Limb (tissue), 2 donors: ENCODE data around the gene CACNG6.

Experiments
- DNase-seq, 2 donors: peaks; one replicate each; pipeline ENCODE4 v3.0.0-alpha.2; 2016; ENCODE audit errors: extremely low spot score in 2 of 2

The CACNG6 gene

DNA sequence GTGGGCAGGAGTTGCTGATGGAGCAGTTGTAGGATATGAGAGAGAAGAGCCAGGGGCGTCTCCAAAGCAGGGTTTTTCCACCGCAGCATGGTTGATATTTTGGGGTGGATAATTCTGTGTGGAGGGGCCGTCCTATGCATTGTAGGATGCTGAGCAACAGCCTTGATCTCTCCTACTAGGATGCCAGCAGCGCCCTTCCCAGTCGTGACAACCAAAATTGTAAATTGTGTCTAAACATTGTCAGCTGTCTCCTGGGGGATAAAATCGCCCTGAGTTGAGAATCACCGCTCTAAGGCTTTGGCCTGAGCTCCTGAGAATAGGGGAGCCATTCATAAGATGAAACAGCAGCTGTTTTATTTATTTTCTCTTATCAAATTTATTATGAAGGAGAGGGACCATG lies 24.5 kb upstream of the CACNG6 start:
- no peak for DNase-seq

DNA sequence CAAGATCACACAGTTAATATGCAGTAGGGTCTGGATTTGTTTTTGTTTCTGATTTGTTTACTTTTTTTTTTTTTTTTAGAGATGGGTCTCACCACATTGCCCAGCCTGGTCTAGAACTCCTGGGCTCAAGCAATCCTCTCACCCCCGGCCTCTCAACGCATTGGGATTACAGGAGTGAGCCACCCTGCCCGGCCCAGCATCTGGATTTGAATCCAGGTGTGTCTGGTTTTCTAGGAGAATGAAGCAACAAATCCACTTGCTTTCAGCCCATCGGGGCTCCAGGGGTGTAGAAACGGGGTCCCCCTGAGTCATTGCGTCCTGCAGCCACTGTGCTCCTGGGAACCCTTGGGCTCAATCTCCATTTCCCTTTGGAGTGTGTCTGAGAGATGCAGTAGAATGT lies 22.1 kb upstream of the CACNG6 start:
- DNase-seq, result no peak

DNA sequence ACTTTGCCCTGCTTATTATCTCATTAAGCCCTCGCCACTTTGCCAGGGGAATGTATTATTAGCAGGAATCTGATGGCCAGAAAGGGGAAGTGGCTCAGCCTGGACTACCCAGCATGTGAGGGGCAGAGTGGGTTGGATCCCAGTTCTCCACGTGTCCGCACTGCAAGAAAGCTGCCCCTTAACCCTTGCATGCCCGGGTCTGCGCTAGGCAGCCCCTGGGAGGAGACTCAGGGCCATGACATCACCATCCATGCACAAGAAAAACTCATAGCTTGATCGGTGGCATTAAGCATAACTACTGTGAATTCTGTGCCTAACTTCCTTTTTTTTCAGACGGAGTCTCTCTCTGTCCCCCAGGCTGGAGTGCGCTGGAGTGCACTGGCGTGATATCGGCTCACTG lies 19.8 kb upstream of the CACNG6 start:
- DNase-seq, result no peak

DNA sequence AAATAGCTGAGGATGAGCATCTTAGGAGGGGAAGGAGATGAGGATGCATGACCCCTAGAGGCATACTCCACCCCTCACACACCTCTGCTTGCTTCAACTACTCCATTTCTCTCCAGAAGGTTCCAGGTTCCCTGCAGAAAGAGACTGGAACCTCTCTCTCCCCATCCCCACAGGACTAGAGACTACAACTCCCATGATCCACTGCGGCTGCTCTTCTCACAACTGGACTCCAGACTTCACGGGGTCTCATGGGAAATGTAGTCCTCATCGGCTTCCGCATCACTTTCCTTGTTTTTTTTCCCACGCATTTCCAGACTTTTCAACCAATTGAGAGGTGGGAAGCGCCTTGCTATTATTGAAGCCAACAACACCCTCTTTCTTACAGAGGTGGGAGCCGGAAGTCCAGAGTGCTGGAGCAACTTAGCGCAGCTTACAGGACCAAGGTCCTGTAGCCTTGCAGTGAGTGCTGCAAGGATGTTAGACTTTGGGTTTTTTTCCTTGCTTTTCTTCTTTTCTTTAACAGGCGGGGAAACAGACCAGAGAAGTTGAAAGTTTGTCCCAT lies 13.9 kb upstream of the CACNG6 start:
- peak; percentile 76 to 84 for DNase-seq

DNA sequence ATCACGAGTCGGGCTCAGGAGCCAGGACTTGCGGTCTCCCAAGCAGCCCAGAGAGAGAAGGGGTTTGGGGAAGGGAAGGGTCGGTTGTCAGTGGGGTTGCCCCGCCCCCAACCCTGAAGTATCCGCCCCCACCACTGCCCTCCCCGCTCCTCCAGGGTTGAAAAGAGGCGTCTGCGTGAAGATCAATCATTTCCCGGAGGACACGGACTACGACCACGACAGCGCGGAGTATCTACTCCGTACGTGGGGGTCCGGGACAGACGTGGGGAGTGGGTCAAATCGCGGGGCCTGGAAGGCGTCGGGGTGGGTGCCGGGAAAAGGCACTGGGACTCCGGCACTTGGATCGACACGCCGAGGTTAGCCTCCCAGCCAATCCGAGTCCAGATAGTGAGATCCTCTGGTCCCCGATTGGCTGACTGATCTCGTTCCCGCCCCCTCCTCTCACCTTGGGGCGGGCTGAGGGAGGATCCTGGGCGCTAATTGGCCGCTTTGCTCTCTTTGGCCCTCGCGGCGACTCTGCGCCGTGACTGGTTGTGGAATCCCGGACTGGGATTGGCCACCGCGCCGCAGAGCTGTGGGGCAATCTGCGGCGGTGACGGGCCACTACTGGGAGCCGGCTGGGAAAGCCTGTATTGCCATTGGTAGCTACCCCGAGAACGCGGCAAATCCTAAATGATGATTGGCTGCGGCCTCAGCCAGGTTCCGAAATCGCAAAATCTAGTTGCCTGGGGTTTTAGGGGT lies 13.3 kb upstream of the CACNG6 start:
- peak in 1 of 2 donors; percentile 73 for DNase-seq

DNA sequence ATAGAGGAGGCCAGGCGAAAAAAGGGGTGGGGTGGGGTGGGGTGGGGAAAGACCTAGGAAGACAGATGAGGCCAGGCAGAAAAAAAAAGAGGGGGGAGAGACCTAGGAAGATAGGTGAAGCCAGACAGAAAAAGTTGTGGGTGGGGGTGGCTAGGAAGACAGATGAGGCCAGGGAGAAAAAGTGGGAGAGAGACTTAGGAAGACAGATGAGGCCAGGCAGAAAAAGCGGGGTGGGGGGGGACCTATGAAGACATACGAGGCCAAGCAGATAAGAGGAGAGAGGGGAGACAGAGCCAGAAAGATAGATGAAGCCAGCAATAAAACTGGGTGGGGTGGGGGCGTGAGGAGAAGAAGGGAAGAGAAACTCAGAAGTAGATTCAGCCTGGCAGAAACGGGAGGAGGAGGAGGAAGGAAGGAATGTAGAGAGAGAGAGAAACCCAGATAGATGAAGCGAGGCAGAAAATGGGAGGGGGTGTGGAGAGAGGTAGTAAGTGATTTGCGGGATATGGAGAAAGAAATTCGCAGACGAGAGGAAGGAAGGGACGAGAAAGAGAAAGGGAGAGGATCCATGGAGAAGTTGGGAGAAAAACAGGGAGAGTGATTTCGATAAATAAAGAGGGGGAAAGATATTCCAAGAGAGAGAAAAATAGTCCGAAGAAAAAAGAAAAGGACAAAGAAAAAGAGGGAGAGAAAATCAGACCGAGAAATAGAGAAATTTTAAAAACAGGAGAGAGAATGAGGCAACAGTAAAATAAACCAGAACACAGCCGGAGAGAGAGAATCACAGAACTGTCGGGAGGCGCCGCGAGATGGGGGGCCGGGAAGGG lies 12.2 kb upstream of the CACNG6 start:
- no peak for DNase-seq

DNA sequence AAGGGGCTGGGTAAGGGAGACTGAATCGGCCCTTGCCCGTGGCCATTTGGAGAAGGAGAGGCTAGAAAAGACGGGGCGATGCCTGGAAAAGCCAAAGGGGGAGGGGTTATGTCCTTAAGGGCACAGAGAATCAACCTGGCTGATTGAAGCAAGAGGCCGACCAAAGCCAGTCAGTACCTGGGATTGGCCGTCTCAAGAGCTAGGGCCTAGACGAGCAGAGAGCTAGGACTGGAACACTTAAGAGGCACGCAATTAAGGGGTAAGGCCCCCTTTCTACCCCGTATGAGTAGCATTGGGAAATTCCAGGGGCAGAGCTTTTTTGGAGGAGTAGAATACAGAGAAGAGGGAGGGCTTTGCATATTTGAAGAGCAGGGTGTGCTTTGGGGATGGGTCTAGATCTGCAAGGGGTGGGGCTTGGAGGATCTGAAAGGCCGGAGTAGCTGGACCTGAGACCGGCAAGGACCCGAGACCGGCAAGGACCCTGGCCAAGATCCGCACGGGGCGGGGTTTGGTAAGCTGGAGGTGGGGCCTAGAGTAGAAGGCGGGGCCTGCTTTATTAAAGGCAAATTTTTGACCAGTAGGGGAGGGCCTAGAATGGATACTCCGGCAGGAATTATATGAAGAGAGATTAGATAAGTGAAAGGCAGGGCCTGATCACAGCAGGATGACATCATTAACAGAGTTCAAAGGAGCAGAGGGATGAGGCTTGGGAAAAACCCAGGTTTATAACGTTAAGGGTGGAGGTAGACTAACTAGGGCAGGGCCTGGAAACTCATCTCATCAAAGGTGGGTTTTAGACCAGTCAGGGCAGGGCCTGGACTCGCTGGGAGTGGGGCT lies 10.7 kb upstream of the CACNG6 start:
- peak in 1 of 2 donors; percentile 43 for DNase-seq

DNA sequence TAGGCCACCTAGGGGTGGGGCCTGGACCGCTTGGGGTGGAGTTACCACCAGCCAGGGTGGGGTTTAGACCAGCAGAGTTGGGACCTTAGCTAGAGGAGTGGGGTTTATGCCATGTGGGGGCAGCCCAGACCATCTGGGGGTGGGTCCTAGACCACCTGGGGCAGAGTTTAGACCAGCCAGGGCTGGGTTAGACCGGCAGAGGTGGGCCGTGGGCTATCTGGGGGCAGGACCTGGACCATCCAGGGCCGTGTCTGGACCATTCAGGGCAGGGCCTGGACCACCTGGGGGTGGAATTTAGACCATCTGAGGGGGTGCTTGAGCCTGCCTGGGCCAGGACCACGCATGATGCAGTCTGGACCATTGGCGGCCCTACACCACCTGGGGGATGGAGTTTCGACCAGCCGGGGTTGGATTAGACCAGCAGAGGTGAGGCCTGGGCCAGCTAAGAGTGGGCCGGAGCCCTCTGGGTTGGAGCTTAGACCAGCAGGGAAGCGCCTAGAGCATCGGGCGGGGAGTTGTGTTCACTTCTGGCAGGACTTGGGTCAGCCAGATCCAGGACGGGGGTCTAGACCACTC lies 10.0 kb upstream of the CACNG6 start:
- no peak for DNase-seq

DNA sequence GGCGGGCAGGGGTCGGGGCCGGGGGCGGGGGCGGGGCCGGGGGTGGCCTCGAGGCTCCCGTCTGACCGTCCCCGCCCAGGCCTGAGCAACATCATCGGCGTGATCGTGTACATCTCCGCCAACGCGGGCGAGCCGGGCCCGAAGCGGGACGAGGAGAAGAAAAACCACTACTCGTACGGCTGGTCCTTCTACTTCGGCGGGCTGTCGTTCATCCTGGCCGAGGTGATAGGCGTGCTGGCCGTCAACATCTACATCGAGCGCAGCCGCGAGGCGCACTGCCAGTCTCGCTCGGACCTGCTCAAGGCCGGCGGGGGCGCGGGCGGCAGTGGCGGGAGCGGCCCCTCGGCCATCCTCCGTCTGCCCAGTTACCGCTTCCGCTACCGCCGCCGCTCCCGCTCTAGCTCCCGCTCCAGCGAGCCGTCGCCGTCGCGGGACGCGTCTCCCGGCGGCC lies 9.4 kb upstream of the CACNG6 start:
- peak in 1 of 2 donors; percentile 43 for DNase-seq

DNA sequence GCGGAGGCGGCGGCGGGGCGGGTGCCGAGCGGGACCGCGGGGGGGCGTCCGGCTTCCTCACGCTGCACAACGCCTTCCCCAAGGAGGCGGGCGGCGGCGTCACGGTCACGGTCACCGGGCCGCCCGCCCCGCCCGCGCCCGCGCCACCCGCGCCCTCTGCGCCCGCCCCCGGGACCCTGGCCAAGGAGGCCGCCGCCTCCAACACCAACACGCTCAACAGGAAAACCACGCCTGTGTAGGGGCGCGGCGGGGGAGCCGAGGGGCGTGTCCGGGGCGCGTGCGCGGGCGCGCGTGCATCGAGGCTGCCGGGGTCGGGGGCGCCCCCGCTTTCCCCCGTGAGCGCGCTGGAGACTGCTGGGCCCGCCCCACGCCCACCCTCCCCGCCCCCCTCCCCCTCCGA lies 8.8 kb upstream of the CACNG6 start:
- peak in 1 of 2 donors; percentile 72 for DNase-seq

DNA sequence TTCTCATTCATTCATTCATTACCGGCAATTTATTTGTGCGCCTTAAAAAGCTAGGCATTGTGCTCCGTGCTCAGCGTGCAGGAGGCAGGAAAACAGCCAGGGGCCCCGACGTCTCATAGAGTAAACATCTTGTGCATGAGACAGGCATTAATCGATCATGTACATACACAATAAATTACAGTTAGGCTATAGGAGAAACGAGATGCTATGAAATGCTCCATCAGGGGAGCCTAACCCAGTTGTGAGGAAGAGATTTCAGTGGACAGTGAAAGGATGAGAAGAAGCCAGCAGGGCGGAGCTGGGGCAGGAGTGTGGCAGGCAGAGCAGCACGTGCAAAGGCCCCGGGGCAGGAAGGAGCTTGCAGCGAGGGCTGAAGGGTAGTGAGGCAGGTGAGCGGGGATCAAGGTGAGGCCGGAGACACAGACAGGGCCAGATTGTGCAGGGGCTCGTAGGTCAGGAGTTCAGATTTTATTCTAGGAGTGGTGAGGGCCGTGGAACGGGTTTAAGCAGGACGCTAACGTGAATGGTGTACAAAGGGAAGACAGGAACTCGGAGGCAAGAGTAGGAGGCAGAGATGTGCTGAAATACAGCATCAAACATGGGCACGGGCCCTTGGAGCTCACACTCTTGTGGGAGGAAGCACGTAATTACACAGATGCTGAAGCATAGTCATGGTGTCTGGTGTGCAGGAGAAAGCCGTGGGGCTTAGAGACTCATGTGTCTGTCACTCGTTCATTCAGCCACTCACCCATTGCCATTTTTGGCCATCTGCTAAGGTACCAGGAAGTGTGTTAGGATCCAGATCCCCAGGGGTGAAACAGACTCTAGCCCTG lies 7.8 kb upstream of the CACNG6 start:
- no peak for DNase-seq

DNA sequence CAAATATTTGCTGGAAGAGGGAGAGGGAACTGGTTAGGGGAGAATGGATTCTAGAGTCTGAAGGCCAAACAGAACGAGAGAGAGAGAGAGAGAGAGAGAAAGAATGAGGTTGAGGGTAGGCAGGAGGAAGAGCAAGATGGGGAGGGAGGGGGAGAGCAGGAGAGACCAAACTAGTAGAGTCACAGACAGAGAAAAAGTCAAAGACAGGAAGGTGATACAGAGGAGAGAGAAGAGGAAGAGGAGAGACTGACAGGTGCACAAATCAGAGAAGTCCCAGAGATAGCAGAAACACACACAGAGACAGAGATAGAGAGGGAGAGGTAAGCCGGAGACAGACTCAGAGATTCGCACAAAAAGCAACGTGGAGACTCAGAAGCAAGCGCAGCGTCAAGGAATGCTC lies 5.6 kb upstream of the CACNG6 start:
- no peak for DNase-seq

DNA sequence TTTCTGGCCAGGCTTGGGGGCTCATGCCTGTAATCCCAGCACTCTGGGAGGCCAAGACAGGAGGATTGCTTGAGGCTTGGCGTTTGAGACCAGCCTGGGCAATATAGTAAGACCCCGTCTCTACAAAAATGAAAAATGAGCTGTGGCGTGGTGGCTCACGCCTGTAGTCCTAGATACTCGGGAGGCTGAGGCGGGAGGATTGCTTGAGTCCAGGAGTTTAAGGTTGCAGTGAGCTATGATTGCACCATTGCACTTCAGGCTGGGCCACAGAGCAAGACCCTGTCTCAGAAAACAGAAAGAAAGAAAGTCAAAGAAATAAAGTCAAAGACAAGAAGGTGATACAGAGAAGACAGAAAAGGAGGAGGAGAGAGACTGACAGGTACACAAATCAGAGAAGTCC lies 2.5 kb upstream of the CACNG6 start:
- no peak for DNase-seq

DNA sequence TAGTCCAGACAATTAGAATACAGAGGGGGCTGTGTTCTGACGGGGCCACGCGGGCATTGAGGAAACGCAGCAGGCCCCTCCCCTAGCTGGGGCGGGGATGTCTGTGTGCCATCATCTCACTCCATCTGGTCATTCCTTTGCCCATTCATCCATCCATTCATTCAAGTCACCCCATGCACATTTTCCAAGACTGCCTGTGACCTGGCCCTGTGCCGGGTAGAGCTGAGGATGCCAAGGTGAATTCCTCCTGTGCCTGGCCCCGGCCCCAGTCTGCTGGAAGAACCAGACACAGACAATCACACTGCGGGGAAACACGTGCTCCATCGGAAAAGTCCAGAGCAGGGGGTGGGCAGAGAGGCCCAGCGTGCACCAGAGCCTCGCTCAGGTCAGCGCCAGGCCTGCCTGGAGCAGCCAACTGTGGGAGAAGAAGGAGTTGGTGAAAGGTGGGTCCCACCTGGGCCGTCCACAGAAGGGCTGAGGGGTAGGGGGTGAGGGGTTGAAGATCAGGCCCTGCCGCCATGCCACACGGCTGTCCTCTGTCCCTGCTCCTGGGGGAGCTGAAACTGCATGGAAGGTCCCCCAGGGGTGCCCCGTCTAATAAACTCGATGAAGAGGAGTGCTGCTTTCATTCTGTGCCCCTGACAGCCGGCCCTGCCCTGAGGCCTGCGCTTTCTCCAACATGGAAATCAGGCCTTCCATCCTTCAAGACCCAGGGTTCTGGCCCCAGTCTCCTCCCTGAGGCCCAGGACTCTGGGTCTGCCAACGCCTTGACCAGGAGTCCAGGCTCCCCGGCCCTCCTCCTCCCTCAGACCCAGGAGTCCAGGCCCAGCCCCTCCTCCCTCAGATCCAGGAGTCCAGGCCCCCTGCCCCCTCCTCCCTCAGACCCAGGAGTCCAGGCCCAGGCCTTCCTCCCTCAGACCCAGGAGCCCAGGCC lies 1.6 kb upstream of the CACNG6 start:
- DNase-seq, result no peak

DNA sequence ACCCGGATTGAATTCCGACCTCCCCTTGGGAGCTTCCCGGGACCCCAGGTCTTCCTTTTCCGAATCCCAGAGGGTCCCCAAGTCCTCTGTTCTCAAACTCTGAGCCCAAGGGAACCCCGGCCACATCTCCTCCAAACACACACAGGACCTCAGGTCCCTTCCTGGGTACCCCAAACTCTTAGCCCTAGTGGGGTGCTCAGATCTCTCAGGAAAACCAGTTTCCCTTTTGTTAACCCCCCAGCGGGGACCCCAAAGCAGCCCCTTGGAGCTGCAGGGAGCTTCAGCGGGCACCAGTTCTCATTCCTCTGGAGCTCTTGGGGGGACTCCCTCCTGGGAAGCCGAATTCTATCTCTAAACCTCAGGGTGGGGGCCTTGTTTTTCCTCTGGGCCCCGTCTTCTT lies 774 bp downstream of the CACNG6 start:
- DNase-seq, result no peak

DNA sequence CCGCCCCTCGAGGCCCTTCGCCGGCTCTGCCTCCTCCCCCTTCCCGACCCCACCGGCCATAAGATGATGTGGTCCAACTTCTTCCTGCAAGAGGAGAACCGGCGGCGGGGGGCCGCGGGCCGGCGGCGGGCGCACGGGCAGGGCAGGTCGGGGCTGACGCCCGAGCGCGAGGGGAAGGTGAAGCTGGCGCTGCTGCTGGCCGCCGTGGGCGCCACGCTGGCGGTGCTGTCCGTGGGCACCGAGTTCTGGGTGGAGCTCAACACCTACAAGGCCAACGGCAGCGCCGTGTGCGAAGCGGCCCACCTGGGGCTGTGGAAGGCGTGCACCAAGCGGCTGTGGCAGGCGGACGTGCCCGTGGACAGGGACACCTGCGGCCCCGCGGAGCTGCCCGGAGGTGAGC lies 1.4 kb downstream of the CACNG6 start:
- DNase-seq, result no peak

DNA sequence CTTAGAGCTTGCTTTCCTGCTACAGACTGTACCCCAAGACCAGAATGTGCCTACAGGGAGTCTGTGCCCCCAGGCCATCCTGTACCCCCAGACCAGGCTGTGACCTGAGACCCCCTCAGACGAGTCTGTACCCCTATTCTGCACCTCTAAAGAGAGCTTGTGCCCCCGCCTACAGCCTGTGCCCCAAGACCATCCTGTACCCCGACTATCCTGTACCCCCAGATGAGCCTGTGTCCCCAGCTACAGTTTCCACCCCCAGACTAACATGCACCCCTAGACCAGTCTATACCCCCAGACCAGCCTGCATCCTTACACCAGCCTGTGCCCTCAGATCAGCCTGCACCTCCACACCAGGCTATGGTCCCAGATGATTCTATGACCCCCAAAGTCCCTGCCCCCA lies 2.0 kb downstream of the CACNG6 start:
- no peak for DNase-seq

DNA sequence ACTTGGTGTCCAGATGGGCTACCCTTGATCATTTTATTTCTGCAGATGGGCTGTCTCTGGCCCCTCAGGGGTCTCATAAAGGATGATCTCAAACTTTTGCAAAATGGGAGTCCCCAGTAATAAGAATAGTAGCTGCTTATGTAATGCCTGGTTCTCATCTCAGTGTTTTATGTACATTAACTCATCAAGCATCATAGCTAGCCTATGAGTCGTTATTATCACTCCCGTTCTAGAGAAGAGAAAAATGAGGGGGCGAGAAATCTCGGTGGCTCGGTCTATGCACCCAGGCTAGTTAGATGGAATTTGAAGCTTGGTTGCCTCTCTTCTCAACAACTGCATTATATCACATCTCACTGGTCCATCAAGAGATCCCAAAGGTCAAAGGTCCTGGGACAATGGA lies 3.4 kb downstream of the CACNG6 start:
- no peak for DNase-seq

DNA sequence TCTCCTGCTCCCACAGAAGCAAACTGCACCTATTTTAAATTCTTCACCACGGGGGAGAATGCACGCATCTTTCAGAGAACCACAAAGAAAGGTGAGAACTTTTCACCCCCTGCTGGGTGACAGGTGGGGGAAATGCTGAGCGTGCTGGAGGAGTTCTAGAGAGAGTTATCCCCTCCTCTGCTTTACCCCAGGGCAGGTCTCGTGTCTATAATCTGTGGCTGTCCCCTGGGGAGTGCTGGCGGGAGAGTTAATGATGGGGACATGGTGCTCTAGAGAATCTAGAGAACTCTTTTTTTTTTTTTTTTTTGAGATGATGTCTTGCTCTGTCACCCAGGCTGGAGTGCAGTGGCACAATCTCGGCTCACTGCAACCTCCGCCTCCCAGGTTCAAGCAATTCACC lies 6.8 kb downstream of the CACNG6 start:
- DNase-seq, result no peak
